Thyroid gland (tissue), 4 donors: ENCODE data around the gene COL9A3. TPM values are rescaled to one million over a fixed set of nuclear protein-coding genes. Genes with fewer than 3 reads are reported as not detected.

Source experiments
- DNase-seq, 2 donors: peaks; one replicate each; pipeline ENCODE4 v3.0.0-alpha.2; 2019
- H3K27ac ChIP-seq, 3 donors: fragments of 200-600 bp; sonication (generic); 1 replicate in 2 of 3; 2 replicates in 1 of 3; pipeline ENCODE4 v1.5.1; 2016 to 2019; ENCODE audit warnings: mild to moderate bottlenecking in 1 of 3, moderate library complexity in 1 of 3
- H3K27me3 ChIP-seq: fragments of 200-600 bp; sonication (generic); one replicate; pipeline ENCODE4 v1.5.1; 2019
- H3K36me3 ChIP-seq, 2 donors: fragments of 200-600 bp; sonication (generic); one replicate each; pipeline ENCODE4 v1.5.1; 2016 to 2019
- H3K4me1 ChIP-seq, 2 donors: fragments of 200-600 bp; sonication (generic); one replicate each; pipeline ENCODE4 v1.5.1; 2017 to 2019
- H3K4me3 ChIP-seq, 3 donors: fragments of 200-600 bp; sonication (generic); replicated peaks in 1 of 3; 1 replicate in 2 of 3; 2 replicates in 1 of 3; pipeline ENCODE4 v1.5.1; 2016; ENCODE audit warnings: mild to moderate bottlenecking in 1 of 3
- H3K9me3 ChIP-seq: fragments of 200-600 bp; sonication (generic); one replicate; pipeline ENCODE4 v1.5.1; 2017
- POLR2A ChIP-seq, 2 donors: fragments of 450-650 bp; IDR thresholded peaks; one replicate each; pipeline ENCODE4 v1.6.1; 2017; ENCODE audit warnings: antibody characterized with exemption in 2 of 2, mild to moderate bottlenecking in 2 of 2, moderate library complexity in 1 of 2
- WGBS, 2 donors: methylation state at CpG; one replicate each; pipeline ENCODE4 v1.1.5; 2017; 5-methylcytosine and 5-hydroxymethylcytosine counted together
- intact Hi-C: fragments of 100-400 bp; cut with DNase I; formaldehyde crosslinking; loops from one replicate; pipeline ENCODE4 v1.15.1; 2023
- total RNA-seq, 4 donors: library from RNA; depleted of rRNA; stranded (reverse); fragments of >200 nt; gene quantifications; one replicate each; pipeline ENCODE4 v1.2.3, GENCODE V29; 2016
- TF ChIP-seq, protein P1 (sequence below), 6 experiments: fragments of 200-600 bp in 3 of 6; fragments of 450-650 bp in 3 of 6; sonication (generic) in 3 of 6; IDR thresholded peaks; one replicate each; pipeline ENCODE4 v1.5.1; 2016 to 2019; ENCODE audit warnings: antibody characterized with exemption in 6 of 6, mild to moderate bottlenecking in 2 of 6, inconsistent platforms in 1 of 6, moderate library complexity in 1 of 6

Gene COL9A3
- total RNA-seq, 4 donors from 2014 or later: 5.3 to 113 (median 62.8) TPM

DNA sequence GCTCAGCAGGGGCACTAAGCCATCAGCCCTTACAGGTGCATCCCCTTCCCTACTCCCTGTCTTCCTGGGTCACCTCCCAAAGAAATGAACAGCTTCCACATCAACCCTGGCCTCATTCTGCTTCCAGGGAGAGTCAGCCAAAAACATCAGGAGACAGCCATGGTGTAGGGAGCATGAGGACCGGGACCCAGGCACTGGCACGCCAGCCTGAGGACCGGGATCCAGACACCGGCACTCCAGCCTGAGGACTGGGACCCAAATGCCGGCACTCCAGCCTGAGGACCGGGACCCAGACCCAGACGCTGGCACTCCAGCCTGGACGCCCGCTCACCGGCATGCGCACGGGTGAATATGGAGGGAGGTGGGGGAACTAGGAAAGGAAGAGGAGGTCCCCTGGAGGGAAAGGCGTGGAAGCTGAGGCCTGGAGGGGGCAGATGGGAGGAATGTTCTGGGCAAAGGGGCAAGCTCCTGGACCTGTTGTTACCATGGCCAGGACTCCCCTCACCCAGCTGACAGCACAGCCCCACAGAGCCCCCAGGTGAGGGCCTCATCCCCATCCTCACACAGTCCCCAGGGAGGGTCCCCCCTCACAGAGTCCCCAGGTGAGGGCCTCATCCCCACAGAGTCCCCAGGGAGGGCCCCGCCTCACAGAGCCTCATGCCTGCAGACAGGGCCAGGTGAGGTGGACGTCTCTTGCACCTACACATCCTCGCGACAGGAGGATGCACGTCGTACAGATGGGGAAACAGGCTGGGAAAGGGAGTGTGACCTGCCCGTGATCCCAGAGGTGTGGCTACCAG is 46.5 kb upstream of the COL9A3 start:
- Histone ChIP-seq H3K4me3 (no peak overlapping the region), H3K36me3 (no peaks in the 10 kb centered on the region), H3K27me3 (no peaks in the 10 kb centered on the region), H3K4me1 (peaks cover 23 to 43% of the 10 kb centered on the region in 2 donors), H3K9me3 (no peaks in the 10 kb centered on the region), H3K27ac (no peak overlapping the region)
- DNase-seq: no peak
- TF ChIP-seq POLR2A (IDR thresholded peaks at IDR 0.05): no peak
- TF ChIP-seq, protein P1, sequence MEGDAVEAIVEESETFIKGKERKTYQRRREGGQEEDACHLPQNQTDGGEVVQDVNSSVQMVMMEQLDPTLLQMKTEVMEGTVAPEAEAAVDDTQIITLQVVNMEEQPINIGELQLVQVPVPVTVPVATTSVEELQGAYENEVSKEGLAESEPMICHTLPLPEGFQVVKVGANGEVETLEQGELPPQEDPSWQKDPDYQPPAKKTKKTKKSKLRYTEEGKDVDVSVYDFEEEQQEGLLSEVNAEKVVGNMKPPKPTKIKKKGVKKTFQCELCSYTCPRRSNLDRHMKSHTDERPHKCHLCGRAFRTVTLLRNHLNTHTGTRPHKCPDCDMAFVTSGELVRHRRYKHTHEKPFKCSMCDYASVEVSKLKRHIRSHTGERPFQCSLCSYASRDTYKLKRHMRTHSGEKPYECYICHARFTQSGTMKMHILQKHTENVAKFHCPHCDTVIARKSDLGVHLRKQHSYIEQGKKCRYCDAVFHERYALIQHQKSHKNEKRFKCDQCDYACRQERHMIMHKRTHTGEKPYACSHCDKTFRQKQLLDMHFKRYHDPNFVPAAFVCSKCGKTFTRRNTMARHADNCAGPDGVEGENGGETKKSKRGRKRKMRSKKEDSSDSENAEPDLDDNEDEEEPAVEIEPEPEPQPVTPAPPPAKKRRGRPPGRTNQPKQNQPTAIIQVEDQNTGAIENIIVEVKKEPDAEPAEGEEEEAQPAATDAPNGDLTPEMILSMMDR (IDR thresholded peaks at IDR 0.05): no peak
- WGBS, 2 donors: 93 to 95% methylated on average over 17 to 20 of the region's 20 CpGs
- intact Hi-C loops: no loop called here

DNA sequence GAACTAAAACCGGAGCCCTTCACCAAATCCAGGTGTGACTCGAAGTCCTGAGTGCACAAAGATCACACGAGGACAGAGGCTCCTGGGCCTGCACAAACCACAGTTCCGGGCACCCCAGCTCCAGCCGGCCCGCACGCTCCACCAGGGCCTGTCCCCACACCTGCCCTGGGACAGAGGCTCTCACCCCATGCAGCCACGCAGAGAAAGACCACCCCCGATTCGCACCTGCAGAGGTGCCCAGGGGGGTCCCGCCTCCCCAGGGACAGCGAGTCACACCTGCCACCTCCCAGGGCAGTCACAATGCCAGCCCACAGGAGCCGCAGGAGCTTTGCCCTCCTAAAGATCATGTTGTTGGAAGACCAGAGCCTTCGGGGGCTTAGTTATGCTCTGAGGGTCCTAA is 45.9 kb upstream of the COL9A3 start:
- TF ChIP-seq, protein P1 (IDR thresholded peaks at IDR 0.05): no peak
- TF ChIP-seq POLR2A (IDR thresholded peaks at IDR 0.05): no peak
- 86 to 89% methylated on average over 11 to 12 of the region's 14 CpGs for WGBS, 2 donors
- intact Hi-C loops: no loop called here
- Histone ChIP-seq H3K27ac (no peak overlapping the region), H3K36me3 (no peaks in the 10 kb centered on the region), H3K4me1 (peaks cover 23 to 43% of the 10 kb centered on the region in 2 donors), H3K27me3 (no peaks in the 10 kb centered on the region), H3K9me3 (no peaks in the 10 kb centered on the region), H3K4me3 (no peak overlapping the region)
- no peak for DNase-seq

DNA sequence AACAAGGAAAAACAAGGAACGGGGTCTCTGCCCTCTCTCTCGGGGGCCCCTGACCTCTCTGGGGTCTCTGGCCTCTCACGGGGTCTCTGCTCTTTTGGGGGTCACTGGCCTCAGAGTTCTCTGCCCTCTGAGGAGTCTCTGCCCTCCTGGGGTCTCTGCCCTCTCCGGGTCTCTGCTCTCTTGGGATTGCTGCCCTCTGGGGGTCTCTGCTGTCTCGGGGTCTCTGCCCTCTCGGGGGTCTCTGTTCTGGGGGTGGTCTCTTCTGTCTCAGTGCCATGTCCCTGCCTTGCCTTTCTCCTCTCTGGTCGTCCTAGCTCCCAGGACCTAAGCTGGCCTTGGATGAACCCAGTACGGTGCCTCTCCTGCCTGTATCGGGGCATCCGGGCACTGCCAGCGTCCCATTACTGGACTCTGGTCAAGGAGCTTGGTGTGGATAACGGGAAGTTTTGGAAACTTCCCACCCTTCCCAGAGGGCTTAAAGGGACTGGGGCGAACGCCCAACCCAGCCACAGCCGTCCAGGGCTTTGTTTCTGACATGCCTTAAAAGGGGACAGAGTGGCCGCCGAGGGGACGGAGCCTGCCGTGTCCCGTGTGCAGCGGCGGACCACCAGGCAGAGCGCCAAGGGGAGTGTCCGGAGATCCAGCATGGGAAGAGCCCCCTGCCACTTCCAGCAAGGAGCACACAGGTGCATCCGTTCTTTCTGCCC is 45.3 kb upstream of the COL9A3 start:
- no peak for DNase-seq
- 84 to 86% methylated on average over 16 to 25 of the region's 25 CpGs for WGBS, 2 donors
- H3K4me1 ChIP-seq: peaks cover 23 to 43% of the 10 kb centered on the region in 2 donors
- H3K9me3 ChIP-seq: no peaks in the 10 kb centered on the region
- no peaks in the 10 kb centered on the region for H3K27me3 ChIP-seq
- H3K27ac ChIP-seq: peak overlapping the region in 1 of 3 donors; percentile 59
- no peaks in the 10 kb centered on the region for H3K36me3 ChIP-seq
- TF ChIP-seq POLR2A (IDR thresholded peaks at IDR 0.05): no peak
- TF ChIP-seq, protein P1 (IDR thresholded peaks at IDR 0.05): no peak
- H3K4me3 ChIP-seq: no peak overlapping the region
- intact Hi-C loops: no loop called here

DNA sequence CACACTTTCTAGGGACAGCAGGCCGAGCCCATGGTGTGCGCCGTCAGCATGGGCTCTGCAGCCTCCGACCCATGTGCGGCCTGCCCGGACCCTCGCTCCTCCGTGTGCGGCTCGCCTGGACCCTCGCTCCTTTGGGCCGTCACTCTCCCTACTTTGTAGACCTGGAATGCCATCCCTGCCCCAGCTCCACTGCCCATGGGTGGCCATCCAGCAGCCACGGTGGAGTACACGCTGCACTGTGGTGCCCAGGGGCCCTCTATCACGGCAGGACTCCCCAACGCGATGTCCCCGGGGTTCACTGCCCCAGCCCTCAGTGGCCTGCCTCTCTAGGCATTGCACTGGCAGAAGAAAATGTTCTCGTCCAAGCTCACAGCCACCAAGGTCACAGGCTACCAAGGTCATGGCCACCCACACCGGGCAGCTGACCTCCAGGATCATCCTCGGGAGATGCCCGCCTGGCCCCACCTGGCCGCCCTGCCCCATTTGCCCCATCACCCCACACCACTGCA is 44.7 kb upstream of the COL9A3 start:
- WGBS, 2 donors: 85 to 94% methylated on average over 16 to 21 of the region's 23 CpGs
- Histone ChIP-seq H3K9me3 (no peaks in the 10 kb centered on the region), H3K27me3 (no peaks in the 10 kb centered on the region), H3K4me3 (no peak overlapping the region), H3K4me1 (peaks cover 23 to 43% of the 10 kb centered on the region in 2 donors), H3K36me3 (no peaks in the 10 kb centered on the region), H3K27ac (peak overlapping the region in 2 of 3 donors; percentile 59 to 77)
- no peak for DNase-seq
- no peak for TF ChIP-seq POLR2A (IDR thresholded peaks at IDR 0.05)
- TF ChIP-seq, protein P1 (IDR thresholded peaks at IDR 0.05): no peak
- intact Hi-C loops: no loop called here

DNA sequence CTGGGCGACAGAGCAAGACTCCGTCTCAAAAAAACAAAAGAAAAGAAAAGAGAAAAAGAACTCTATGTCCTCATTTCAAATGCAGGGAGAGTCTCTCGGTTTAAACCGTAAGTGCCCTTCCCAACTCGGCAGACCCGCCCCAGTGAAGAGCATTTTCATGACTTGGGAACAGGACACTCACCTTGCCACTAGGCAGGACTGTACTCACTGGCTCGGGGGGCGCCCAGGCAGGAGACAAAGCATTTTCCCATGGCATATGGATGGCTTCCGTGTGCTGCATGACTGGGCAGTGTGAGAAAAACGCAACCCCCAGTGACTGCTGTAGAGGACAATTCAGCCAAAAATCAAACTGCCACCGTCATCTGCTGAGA is 44.2 kb upstream of the COL9A3 start:
- no peaks in the 10 kb centered on the region for H3K27me3 ChIP-seq
- peak overlapping the region; percentile 35 to 77 (median 59) for H3K27ac ChIP-seq
- H3K4me3 ChIP-seq: no peak overlapping the region
- H3K36me3 ChIP-seq: no peaks in the 10 kb centered on the region
- DNase-seq: peak; percentile 60 to 63
- 43 to 46% methylated on average over 11 of the region's 11 CpGs for WGBS, 2 donors
- H3K9me3 ChIP-seq: no peaks in the 10 kb centered on the region
- no peak for TF ChIP-seq POLR2A (IDR thresholded peaks at IDR 0.05)
- TF ChIP-seq, protein P1 (IDR thresholded peaks at IDR 0.05): no peak
- intact Hi-C loops: no loop called here
- H3K4me1 ChIP-seq: peaks cover 23 to 43% of the 10 kb centered on the region in 2 donors
